Inferior parietal cortex (tissue), 1 donor: ENCODE results near the gene OGFRL1.
A peak's percentile ranks its signal among the peaks of the same experiment; 100 is the strongest.

Experiments
- DNase-seq: peaks from one replicate; pipeline ENCODE4 v3.0.0-alpha.2; 2016; ENCODE audit errors: extremely low spot score

The OGFRL1 gene

GRCh38 chr6:71333697-71334096, 45.1 kb downstream of the OGFRL1 start:
- no peak for DNase-seq

GRCh38 chr6:71334768-71335167, 46.2 kb downstream of the OGFRL1 start:
- DNase-seq = no peak

GRCh38 chr6:71335544-71335943, 46.9 kb downstream of the OGFRL1 start:
- no peak for DNase-seq

GRCh38 chr6:71336901-71337300, 48.3 kb downstream of the OGFRL1 start:
- no peak for DNase-seq

GRCh38 chr6:71338540-71339316, 50.1 kb downstream of the OGFRL1 start:
- no peak for DNase-seq

- DNase-seq = no peak
Measured at GRCh38 chr6:71342772-71343171, 54.2 kb downstream of the OGFRL1 start.

- no peak for DNase-seq
Measured at GRCh38 chr6:71345476-71346333, 57.1 kb downstream of the OGFRL1 start.

GRCh38 chr6:71346334-71346694, 57.7 kb downstream of the OGFRL1 start:
- DNase-seq = no peak

- DNase-seq = no peak
Measured at GRCh38 chr6:71347119-71347518, 58.5 kb downstream of the OGFRL1 start.

- DNase-seq = peak; percentile 70
Measured at GRCh38 chr6:71349395-71349794, 60.8 kb downstream of the OGFRL1 start.

GRCh38 chr6:71349976-71350615, 61.5 kb downstream of the OGFRL1 start:
- DNase-seq = no peak

GRCh38 chr6:71351190-71351589, 62.6 kb downstream of the OGFRL1 start:
- no peak for DNase-seq
